Neural cell (in vitro differentiated cells): ENCODE data around the gene TSEN15. TPM values are rescaled to one million over a fixed set of nuclear protein-coding genes. Genes with fewer than 3 reads are reported as not detected.

ENCODE experiments used
- H2AFZ ChIP-seq: fragments of 200-600, 300-800 bp; sonication (generic), shearing (Covaris generic); 2 replicates; pipeline ENCODE4 v1.6.0; 2014; ENCODE audit warnings: low read depth, mild to moderate bottlenecking, antibody characterized with exemption, low read length, moderate library complexity
- H3F3A ChIP-seq: fragments of 200-600 bp; shearing (Covaris generic); 2 replicates; pipeline ENCODE4 v1.6.1; 2016; ENCODE audit warnings: mild to moderate bottlenecking, moderate library complexity, mixed read lengths, antibody characterized with exemption, low read length; ENCODE audit not compliant: insufficient read depth, poor library complexity, severe bottlenecking
- H3K27ac ChIP-seq: fragments of 200-600, 300-800 bp; sonication (generic), shearing (Covaris generic); 2 replicates; pipeline ENCODE4 v1.5.1; 2014; ENCODE audit warnings: mild to moderate bottlenecking, low read length, moderate library complexity
- H3K27me3 ChIP-seq: fragments of 300-800, 200-600 bp; sonication (generic), shearing (Covaris generic); 2 replicates; pipeline ENCODE4 v1.6.0; 2014; ENCODE audit warnings: mild to moderate bottlenecking, low read depth, low read length, moderate library complexity; ENCODE audit not compliant: insufficient read depth
- H3K36me3 ChIP-seq: fragments of 300-800, 200-600 bp; sonication (generic), shearing (Covaris generic); 2 replicates; pipeline ENCODE4 v1.5.1; 2014; ENCODE audit warnings: mild to moderate bottlenecking, antibody characterized with exemption, low read length, moderate library complexity; ENCODE audit not compliant: insufficient read depth
- H3K4me2 ChIP-seq: fragments of 300-800, 200-600 bp; sonication (generic), shearing (Covaris generic); 2 replicates; pipeline ENCODE4 v1.6.0; 2014; ENCODE audit warnings: mild to moderate bottlenecking, low read length
- H3K4me3 ChIP-seq: fragments of 300-800, 200-600 bp; sonication (generic), shearing (Covaris generic); 2 replicates; pipeline ENCODE4 v1.5.1; 2014; ENCODE audit warnings: mild to moderate bottlenecking, low read length, moderate library complexity
- H3K79me2 ChIP-seq: fragments of 200-600 bp; shearing (Covaris generic); replicated peaks from 2 replicates; pipeline ENCODE4 v1.6.0; 2014; ENCODE audit warnings: mild to moderate bottlenecking, low read length, moderate library complexity; ENCODE audit not compliant: insufficient read depth
- H3K9ac ChIP-seq: fragments of 300-800, 200-600 bp; sonication (generic), shearing (Covaris generic); 2 replicates; pipeline ENCODE4 v1.6.1; 2016; ENCODE audit warnings: mild to moderate bottlenecking, low read length, mixed read lengths
- H3K9me2 ChIP-seq: fragments of 200-600 bp; shearing (Covaris generic); 2 replicates; pipeline ENCODE4 v1.6.1; 2016; ENCODE audit warnings: mild to moderate bottlenecking, low read length, mixed read lengths; ENCODE audit not compliant: insufficient read depth
- H3K9me3 ChIP-seq: fragments of 200-600, 300-800 bp; sonication (generic), shearing (Covaris generic); 2 replicates; pipeline ENCODE4 v1.6.1; 2016; ENCODE audit warnings: mild to moderate bottlenecking, mixed run types, low read length, moderate library complexity, mixed read lengths
- H4K20me1 ChIP-seq: fragments of 200-600 bp; shearing (Covaris generic); 2 replicates; pipeline ENCODE4 v1.6.1; 2016; ENCODE audit warnings: mild to moderate bottlenecking, mixed run types; ENCODE audit not compliant: insufficient read depth
- EP300 ChIP-seq: fragments of 450-650 bp; conservative IDR thresholded peaks from 2 replicates; pipeline ENCODE4 v1.6.1; 2014; ENCODE audit warnings: antibody characterized with exemption, mild to moderate bottlenecking, moderate library complexity; ENCODE audit not compliant: poor library complexity, severe bottlenecking
- EZH2 ChIP-seq: fragments of 200-600, 300-800 bp; shearing (Covaris generic), sonication (generic); IDR thresholded peaks from 2 replicates; pipeline ENCODE4 v1.6.1; 2014; ENCODE audit warnings: antibody characterized with exemption, low read length, borderline replicate concordance, mild to moderate bottlenecking; ENCODE audit not compliant: insufficient read depth, poor library complexity, severe bottlenecking
- MXI1 ChIP-seq: fragments of 450-650 bp; conservative IDR thresholded peaks from 2 replicates; pipeline ENCODE4 v1.6.1; 2014; ENCODE audit warnings: antibody characterized with exemption, mild to moderate bottlenecking; ENCODE audit not compliant: poor library complexity, severe bottlenecking
- POLR2AphosphoS5 ChIP-seq: IDR thresholded peaks from 2 replicates; pipeline ENCODE4 v1.6.1; 2012
- RAD21 ChIP-seq: fragments of 450-650 bp; conservative IDR thresholded peaks from 2 replicates; pipeline ENCODE4 v1.6.1; 2014; ENCODE audit warnings: antibody characterized with exemption, mild to moderate bottlenecking, moderate library complexity
- REST ChIP-seq: IDR thresholded peaks from 2 replicates; pipeline ENCODE4 v1.6.1; 2012; ENCODE audit warnings: borderline replicate concordance
- SMC3 ChIP-seq: fragments of 450-650 bp; conservative IDR thresholded peaks from 2 replicates; pipeline ENCODE4 v1.6.1; 2014; ENCODE audit warnings: antibody characterized with exemption, mild to moderate bottlenecking, moderate library complexity; ENCODE audit not compliant: poor library complexity
- TAF1 ChIP-seq: IDR thresholded peaks from 2 replicates; pipeline ENCODE4 v1.6.1; 2012; ENCODE audit warnings: low read depth
- polyA plus RNA-seq: library from polyadenylated mRNA; depleted of rRNA; stranded (reverse); fragments of >200 nt; gene quantifications from 2 replicates; pipeline ENCODE4 v1.2.3, GENCODE V29; 2014
- TF ChIP-seq, protein P1 (sequence below): fragments of 450-650 bp; IDR thresholded peaks from 2 replicates; pipeline ENCODE4 v1.5.1; 2014; ENCODE audit warnings: antibody characterized with exemption, mild to moderate bottlenecking, moderate library complexity; ENCODE audit not compliant: poor library complexity, severe bottlenecking

Gene TSEN15
- polyA plus RNA-seq, 1 donor from 2014 or later = 56.9 TPM

- H3K9me2 ChIP-seq = no peaks in the 10 kb centered on the region
- H4K20me1 ChIP-seq = no peaks in the 10 kb centered on the region
- no peak overlapping the region for H3K27ac ChIP-seq
- H3K4me3 ChIP-seq = no peak overlapping the region
- no peak overlapping the region for H3K4me2 ChIP-seq
- no peak overlapping the region for H3K9ac ChIP-seq
- no peaks in the 10 kb centered on the region for H3F3A ChIP-seq
- no peaks in the 10 kb centered on the region for H3K36me3 ChIP-seq
- TF ChIP-seq MXI1 = no peak
- no peak for TF ChIP-seq EZH2
- no peak for TF ChIP-seq SMC3
- no peak for TF ChIP-seq RAD21
- TF ChIP-seq TAF1 = no peak
- no peak for TF ChIP-seq REST
- TF ChIP-seq EP300 = no peak
- TF ChIP-seq POLR2AphosphoS5 = no peak
- TF ChIP-seq, protein P1, sequence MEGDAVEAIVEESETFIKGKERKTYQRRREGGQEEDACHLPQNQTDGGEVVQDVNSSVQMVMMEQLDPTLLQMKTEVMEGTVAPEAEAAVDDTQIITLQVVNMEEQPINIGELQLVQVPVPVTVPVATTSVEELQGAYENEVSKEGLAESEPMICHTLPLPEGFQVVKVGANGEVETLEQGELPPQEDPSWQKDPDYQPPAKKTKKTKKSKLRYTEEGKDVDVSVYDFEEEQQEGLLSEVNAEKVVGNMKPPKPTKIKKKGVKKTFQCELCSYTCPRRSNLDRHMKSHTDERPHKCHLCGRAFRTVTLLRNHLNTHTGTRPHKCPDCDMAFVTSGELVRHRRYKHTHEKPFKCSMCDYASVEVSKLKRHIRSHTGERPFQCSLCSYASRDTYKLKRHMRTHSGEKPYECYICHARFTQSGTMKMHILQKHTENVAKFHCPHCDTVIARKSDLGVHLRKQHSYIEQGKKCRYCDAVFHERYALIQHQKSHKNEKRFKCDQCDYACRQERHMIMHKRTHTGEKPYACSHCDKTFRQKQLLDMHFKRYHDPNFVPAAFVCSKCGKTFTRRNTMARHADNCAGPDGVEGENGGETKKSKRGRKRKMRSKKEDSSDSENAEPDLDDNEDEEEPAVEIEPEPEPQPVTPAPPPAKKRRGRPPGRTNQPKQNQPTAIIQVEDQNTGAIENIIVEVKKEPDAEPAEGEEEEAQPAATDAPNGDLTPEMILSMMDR = no peak
- H3K79me2 ChIP-seq = no peaks in the 10 kb centered on the region
- H3K9me3 ChIP-seq = no peaks in the 10 kb centered on the region
- no peak overlapping the region for H2AFZ ChIP-seq
- H3K27me3 ChIP-seq = no peaks in the 10 kb centered on the region
Measured at GRCh38 chr1:184019069-184019468, 32.5 kb upstream of the TSEN15 start.

DNA sequence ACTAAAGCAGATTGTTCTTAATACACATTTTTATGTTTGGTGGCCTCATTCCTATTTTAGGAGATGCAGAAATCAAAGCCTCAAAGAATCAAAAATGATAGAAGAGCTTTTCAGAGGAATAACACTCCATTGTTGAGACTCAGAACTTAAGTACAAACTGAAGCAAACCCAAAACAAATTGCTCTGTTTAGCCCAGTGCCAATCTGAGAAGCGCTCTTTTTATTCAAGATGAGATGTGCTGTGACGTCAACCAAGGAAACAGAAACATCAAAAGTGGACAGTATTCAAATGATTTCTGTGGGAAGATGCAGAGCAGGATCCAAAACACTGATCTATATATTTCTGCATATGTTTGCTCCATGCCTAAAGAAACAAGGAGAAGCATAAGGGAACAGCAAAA is 32.0 kb upstream of the TSEN15 start:
- Histone ChIP-seq H3K36me3 (no peaks in the 10 kb centered on the region), H3K9me2 (no peaks in the 10 kb centered on the region), H3K79me2 (no peaks in the 10 kb centered on the region), H3K9ac (no peak overlapping the region), H2AFZ (no peak overlapping the region), H3K27me3 (no peaks in the 10 kb centered on the region), H4K20me1 (no peaks in the 10 kb centered on the region), H3K4me2 (no peak overlapping the region), H3F3A (no peaks in the 10 kb centered on the region), H3K27ac (no peak overlapping the region), H3K9me3 (no peaks in the 10 kb centered on the region), H3K4me3 (no peak overlapping the region)
- TF ChIP-seq MXI1 = no peak
- no peak for TF ChIP-seq EP300
- TF ChIP-seq RAD21 = no peak
- TF ChIP-seq POLR2AphosphoS5 = no peak
- TF ChIP-seq REST = no peak
- no peak for TF ChIP-seq SMC3
- no peak for TF ChIP-seq TAF1
- TF ChIP-seq EZH2 = no peak
- TF ChIP-seq, protein P1 = no peak
